GM12873 (cell line): ENCODE measurements around the gene MFSD8.

Source experiments
- CTCF ChIP-seq: IDR thresholded peaks from 2 replicates; pipeline ENCODE4 v1.5.1; 2012; ENCODE audit warnings: low read depth, mild to moderate bottlenecking, moderate library complexity, low read length, control low read depth; ENCODE audit not compliant: insufficient read depth; ENCODE audit errors: missing control alignments

Gene MFSD8, protein sequence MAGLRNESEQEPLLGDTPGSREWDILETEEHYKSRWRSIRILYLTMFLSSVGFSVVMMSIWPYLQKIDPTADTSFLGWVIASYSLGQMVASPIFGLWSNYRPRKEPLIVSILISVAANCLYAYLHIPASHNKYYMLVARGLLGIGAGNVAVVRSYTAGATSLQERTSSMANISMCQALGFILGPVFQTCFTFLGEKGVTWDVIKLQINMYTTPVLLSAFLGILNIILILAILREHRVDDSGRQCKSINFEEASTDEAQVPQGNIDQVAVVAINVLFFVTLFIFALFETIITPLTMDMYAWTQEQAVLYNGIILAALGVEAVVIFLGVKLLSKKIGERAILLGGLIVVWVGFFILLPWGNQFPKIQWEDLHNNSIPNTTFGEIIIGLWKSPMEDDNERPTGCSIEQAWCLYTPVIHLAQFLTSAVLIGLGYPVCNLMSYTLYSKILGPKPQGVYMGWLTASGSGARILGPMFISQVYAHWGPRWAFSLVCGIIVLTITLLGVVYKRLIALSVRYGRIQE

GRCh38 chr4:127965062-127965802 is at the start of gene MFSD8, which contains the start of gene ABHD18:
TSS of gene MFSD8 (minus strand) at chr4:127965173. CDS start at chr4:127965133, 40 bp downstream.
TSS of gene ABHD18 (plus strand) at chr4:127965406. CDS start at chr4:127982956, 17,550 bp downstream.
- TF ChIP-seq CTCF: peak; percentile 35

DNA sequence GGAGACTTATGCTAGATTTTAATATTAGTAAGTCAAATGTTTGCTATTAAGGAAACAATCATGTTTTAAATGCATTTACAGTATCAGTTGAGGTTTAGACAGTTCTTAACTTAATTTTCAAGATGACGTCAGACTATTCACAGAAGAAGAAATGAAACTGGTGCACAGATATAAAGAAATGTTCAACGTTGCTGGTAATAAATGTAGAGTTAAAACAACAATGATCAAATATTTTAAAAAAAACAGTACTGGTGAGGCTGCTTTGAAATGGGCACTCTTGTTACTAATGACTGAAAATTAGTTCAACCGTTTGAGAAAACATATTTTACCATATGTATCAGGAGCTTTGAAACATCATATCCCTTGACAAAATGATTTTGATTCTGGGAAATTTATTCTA is 44.5 kb upstream of the MFSD8 start:
- TF ChIP-seq CTCF: no peak

DNA sequence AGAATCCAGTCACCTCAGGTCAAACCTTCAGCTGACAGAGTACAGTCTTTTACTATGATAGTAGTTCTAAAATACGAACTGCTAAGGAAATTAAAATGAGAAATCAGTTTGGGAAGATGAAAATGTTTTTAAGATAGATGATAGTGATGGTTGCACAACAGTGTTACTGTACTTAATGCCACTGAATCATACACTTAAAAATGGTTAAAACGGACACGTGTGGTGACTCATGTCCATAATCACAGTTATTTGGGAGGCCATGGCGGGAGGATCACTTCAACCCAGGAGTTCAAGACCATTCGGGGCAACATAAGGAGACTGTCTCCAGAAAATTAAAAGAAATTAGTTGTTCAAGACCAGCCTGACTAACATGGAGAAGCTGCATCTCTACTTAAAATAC is 41.6 kb upstream of the MFSD8 start:
- TF ChIP-seq CTCF: no peak

- peak; percentile 63 for TF ChIP-seq CTCF
Observed at GRCh38 chr4:127997534-127998388, 32.8 kb upstream of the MFSD8 start.

DNA sequence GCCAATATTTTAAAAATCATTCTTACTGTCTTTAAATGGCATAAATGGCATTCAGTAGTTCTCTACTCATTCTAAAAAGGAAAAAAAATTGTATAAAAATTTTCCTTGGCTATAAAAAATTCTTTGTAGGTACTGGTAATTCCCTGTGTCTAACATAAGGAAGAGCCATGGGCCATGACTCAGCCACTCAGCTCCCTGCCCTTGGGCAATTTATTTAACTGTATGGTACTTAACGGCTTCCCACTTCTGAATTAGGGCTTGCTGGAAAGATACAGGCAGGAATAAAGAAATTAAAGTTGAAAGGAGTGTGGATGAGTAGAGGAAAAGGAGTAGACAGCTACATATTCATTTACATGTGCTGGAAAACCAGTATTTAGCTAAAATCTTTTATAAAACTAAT is 30.8 kb upstream of the MFSD8 start:
- no peak for TF ChIP-seq CTCF

DNA sequence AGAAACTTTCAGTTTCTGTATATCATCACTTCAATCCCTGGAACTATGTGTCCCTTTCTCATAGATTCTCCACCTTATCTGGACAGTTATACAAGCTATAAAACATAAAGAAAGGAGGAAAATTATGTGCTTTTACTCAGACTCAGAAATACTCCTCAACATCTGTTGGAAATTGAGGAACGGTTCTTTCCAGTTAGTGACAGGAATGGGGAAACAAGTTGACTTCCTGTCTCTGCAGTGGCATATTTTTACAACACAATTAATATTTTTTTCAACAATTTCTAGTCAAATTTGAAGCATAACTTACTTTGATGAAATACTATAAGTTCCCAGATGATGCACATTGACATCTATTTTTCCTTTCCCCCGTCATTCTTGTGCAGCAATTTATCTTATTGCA is 28.2 kb upstream of the MFSD8 start:
- no peak for TF ChIP-seq CTCF
